ENCODE results near the gene TMEM117. TPM values are rescaled to one million over a fixed set of nuclear protein-coding genes. Genes with fewer than 3 reads are reported as not detected.
"Not testable (repeated sequence)": the region's sequence is repeated elsewhere in the genome, so short reads cannot be mapped to it uniquely, and the experiment has no call there.

TMEM117 gene
- total RNA-seq, 4 donors from 2014 or later = 13.9 to 34.1 (median 29.1) TPM

DNA sequence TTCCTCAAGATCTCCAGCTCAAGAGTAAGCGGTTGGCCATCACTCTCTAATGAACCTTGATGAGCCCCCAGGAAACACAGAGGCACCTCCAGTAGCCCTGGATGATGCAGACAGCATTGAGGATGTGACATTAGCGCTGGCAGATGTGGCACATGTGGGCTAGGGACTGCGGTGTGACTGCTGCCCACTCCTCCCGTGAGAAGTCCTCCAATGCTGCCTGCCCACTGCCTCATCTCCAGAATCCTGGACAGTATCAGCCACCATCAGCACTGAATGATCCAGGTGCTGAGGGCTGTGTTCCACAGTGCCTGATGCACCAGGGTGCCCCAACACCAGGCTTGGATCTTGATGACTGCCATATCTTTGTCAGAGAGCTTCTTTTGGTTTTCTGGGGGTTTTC is 412.6 kb downstream of the TMEM117 start:
- no peak overlapping the region for H3K4me3 ChIP-seq
- H3K4me1 ChIP-seq = no peaks in the 10 kb centered on the region
- H3K27ac ChIP-seq = no peak overlapping the region
- TF ChIP-seq POLR2AphosphoS5 (IDR thresholded peaks at IDR 0.05) = no peak
- TF ChIP-seq POLR2A (IDR thresholded peaks at IDR 0.05) = no peak
- H3K9me3 ChIP-seq = no peaks in the 10 kb centered on the region
- H3K36me3 ChIP-seq = no peaks in the 10 kb centered on the region
- no peak for DNase-seq (ENCODE audit: low spot score in 2 of 2)
- 100% methylated on average over 1 of the region's 4 CpGs for WGBS
- no peaks in the 10 kb centered on the region for H3K27me3 ChIP-seq

- H3K9me3 ChIP-seq; DNase-seq (ENCODE audit: low spot score in 2 of 2); H3K27me3 ChIP-seq; H3K36me3 ChIP-seq; H3K4me1 ChIP-seq; H3K4me3 ChIP-seq; H3K27ac ChIP-seq: not testable (repeated sequence)
- WGBS = 97% methylated on average over 1 of the region's 1 CpG
Observed at GRCh38 chr12:44250440-44250839, 414.6 kb downstream of the TMEM117 start.

GRCh38 chr12:44253338-44253856 is 417.5 kb downstream of the TMEM117 start:
- H3K4me3 ChIP-seq = no peak overlapping the region
- H3K27me3 ChIP-seq = no peaks in the 10 kb centered on the region
- no peaks in the 10 kb centered on the region for H3K36me3 ChIP-seq
- TF ChIP-seq POLR2A (IDR thresholded peaks at IDR 0.05) (no peak), POLR2AphosphoS5 (IDR thresholded peaks at IDR 0.05) (no peak), CTCF (IDR thresholded peaks at IDR 0.05) (no peak), EP300 (IDR thresholded peaks at IDR 0.05) (no peak)
- H3K27ac ChIP-seq = no peak overlapping the region
- DNase-seq (ENCODE audit: low spot score in 2 of 2) = no peak
- no peaks in the 10 kb centered on the region for H3K9me3 ChIP-seq
- WGBS = 23% methylated on average over 2 of the region's 2 CpGs
- no peaks in the 10 kb centered on the region for H3K4me1 ChIP-seq

- no peaks in the 10 kb centered on the region for H3K4me1 ChIP-seq
- H3K27me3 ChIP-seq = no peaks in the 10 kb centered on the region
- 73% methylated on average over 1 of the region's 1 CpG for WGBS
- no peak overlapping the region for H3K27ac ChIP-seq
- H3K36me3 ChIP-seq = no peaks in the 10 kb centered on the region
- H3K9me3 ChIP-seq = no peaks in the 10 kb centered on the region
- DNase-seq (ENCODE audit: low spot score in 2 of 2) = no peak
- H3K4me3 ChIP-seq = no peak overlapping the region
- TF ChIP-seq EP300 (IDR thresholded peaks at IDR 0.05) (no peak), POLR2A (IDR thresholded peaks at IDR 0.05) (no peak), POLR2AphosphoS5 (IDR thresholded peaks at IDR 0.05) (no peak)
Observed at GRCh38 chr12:44258246-44258645, 422.4 kb downstream of the TMEM117 start.

DNA sequence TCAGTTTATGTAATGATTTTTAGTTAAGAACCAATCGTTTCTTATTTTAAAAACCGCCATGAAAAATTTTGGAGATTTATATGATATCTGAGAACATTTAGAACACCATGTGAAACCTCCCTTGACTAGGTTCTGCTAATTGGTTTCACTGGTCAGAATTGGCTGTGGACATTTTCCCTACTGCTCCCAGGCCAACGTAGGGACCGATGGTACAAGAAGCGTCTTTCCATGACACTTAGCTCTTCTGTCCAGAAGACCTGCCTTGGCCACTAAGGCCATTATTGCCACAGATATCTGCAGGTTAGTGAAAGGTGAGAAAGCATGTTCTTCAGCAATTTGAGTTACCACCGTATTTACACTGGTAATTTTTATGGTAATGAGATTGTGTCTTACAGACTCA is 424.0 kb downstream of the TMEM117 start:
- H3K9me3 ChIP-seq = no peaks in the 10 kb centered on the region
- no peak overlapping the region for H3K27ac ChIP-seq
- DNase-seq (ENCODE audit: low spot score in 2 of 2) = no peak
- H3K4me3 ChIP-seq = no peak overlapping the region
- WGBS = 98% methylated on average over 6 of the region's 6 CpGs
- no peaks in the 10 kb centered on the region for H3K4me1 ChIP-seq
- H3K27me3 ChIP-seq = no peaks in the 10 kb centered on the region
- TF ChIP-seq POLR2A (IDR thresholded peaks at IDR 0.05) (no peak), POLR2AphosphoS5 (IDR thresholded peaks at IDR 0.05) (no peak), CTCF (IDR thresholded peaks at IDR 0.05) (no peak), EP300 (IDR thresholded peaks at IDR 0.05) (no peak)
- no peaks in the 10 kb centered on the region for H3K36me3 ChIP-seq

- no peak for TF ChIP-seq POLR2AphosphoS5 (IDR thresholded peaks at IDR 0.05)
- WGBS = 89% methylated on average over 1 of the region's 1 CpG
Observed at GRCh38 chr12:44260581-44260980, 424.7 kb downstream of the TMEM117 start.

DNA sequence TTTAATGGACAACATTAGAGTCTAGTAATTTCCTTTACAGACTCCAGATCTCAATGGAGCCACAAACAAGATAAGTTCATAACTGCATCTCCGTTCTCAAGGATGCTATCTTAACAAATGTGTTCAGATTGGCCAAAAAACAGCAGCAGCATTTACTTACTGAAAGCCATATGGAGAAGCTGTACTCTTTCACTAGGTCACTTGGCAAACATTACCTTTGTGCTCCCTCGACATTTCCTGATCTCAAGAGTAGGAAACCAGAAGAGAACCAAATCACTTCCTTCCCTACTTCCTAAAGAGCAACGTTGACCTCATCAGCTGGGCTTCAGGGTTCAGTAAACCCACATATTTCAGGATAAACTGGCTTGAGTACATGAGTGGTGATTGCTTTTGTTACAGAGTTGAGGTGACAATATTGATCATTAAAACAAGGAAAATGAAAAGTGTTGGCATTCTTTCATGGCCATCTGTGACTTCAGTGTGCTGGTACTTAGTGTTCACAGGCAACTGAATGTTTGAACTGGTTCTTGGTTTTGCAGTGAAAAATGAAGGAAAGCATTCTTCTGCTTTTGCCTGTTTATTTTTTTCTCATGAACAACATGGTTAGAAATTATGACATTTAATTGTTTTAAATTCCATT is 449.6 kb downstream of the TMEM117 start:
- no peak for DNase-seq (ENCODE audit: low spot score in 2 of 2)
- H3K36me3 ChIP-seq = no peaks in the 10 kb centered on the region
- H3K9me3 ChIP-seq = peaks cover under 1% of the 10 kb centered on the region
- H3K4me3 ChIP-seq = no peak overlapping the region
- H3K4me1 ChIP-seq = no peaks in the 10 kb centered on the region
- no peaks in the 10 kb centered on the region for H3K27me3 ChIP-seq
- TF ChIP-seq EP300 (IDR thresholded peaks at IDR 0.05) (no peak), POLR2AphosphoS5 (IDR thresholded peaks at IDR 0.05) (no peak), CTCF (IDR thresholded peaks at IDR 0.05) (no peak), POLR2A (IDR thresholded peaks at IDR 0.05) (no peak)
- no peak overlapping the region for H3K27ac ChIP-seq
- WGBS = 58% methylated on average over 3 of the region's 3 CpGs

More at GRCh38 chr12:44260581-44260980, 424.7 kb downstream of the TMEM117 start:
- Histone ChIP-seq H3K27me3 (no peaks in the 10 kb centered on the region), H3K4me1 (no peaks in the 10 kb centered on the region), H3K36me3 (no peaks in the 10 kb centered on the region), H3K4me3 (no peak overlapping the region), H3K9me3 (no peaks in the 10 kb centered on the region), H3K27ac (no peak overlapping the region)
- no peak for DNase-seq (ENCODE audit: low spot score in 2 of 2)
